ENCODE measurements around the gene MAPKAP1.

The MAPKAP1 gene

GRCh38 chr9:125534971-125535701 lies 171.9 kb downstream of the MAPKAP1 start:
- no peak for TF ChIP-seq YY1 (IDR thresholded peaks at IDR 0.05; ENCODE audit: insufficient read depth, insufficient read length)
- TF ChIP-seq ZNF274 (IDR thresholded peaks at IDR 0.05; ENCODE audit: low read depth, low read length): no peak
- TF ChIP-seq SUZ12 (IDR thresholded peaks at IDR 0.05; ENCODE audit: extremely low read depth, insufficient read depth, insufficient read length): no peak
- DNase-seq (ENCODE audit: low read depth, low spot score): no peak
- no peak overlapping the region for H3K9ac ChIP-seq (ENCODE audit: insufficient read length, low read depth)
- H3K36me3 ChIP-seq (ENCODE audit: insufficient read depth, insufficient read length, low read length): peaks cover 9% of the 10 kb centered on the region
- no peaks in the 10 kb centered on the region for H3K27me3 ChIP-seq (ENCODE audit: insufficient read depth, insufficient read length)
- no peak overlapping the region for H3K4me3 ChIP-seq (ENCODE audit: insufficient read length, low read depth)
- no peaks in the 10 kb centered on the region for H3K9me3 ChIP-seq (ENCODE audit: insufficient read depth, low read length)
- no peaks in the 10 kb centered on the region for H3K4me1 ChIP-seq (ENCODE audit: insufficient read depth, insufficient read length)

GRCh38 chr9:125532812-125533594 lies 174.0 kb downstream of the MAPKAP1 start:
- no peak for TF ChIP-seq YY1 (IDR thresholded peaks at IDR 0.05; ENCODE audit: insufficient read depth, insufficient read length)
- no peak for TF ChIP-seq SUZ12 (IDR thresholded peaks at IDR 0.05; ENCODE audit: extremely low read depth, insufficient read depth, insufficient read length)
- no peak for TF ChIP-seq ZNF274 (IDR thresholded peaks at IDR 0.05; ENCODE audit: low read depth, low read length)
- peaks cover 9% of the 10 kb centered on the region for H3K36me3 ChIP-seq (ENCODE audit: insufficient read depth, insufficient read length, low read length)
- H3K9me3 ChIP-seq (ENCODE audit: insufficient read depth, low read length): no peaks in the 10 kb centered on the region
- H3K27me3 ChIP-seq (ENCODE audit: insufficient read depth, insufficient read length): no peaks in the 10 kb centered on the region
- DNase-seq (ENCODE audit: low read depth, low spot score): no peak
- H3K4me1 ChIP-seq (ENCODE audit: insufficient read depth, insufficient read length): peaks cover 4% of the 10 kb centered on the region
- H3K9ac ChIP-seq (ENCODE audit: insufficient read length, low read depth): no peak overlapping the region
- H3K4me3 ChIP-seq (ENCODE audit: insufficient read length, low read depth): no peak overlapping the region

GRCh38 chr9:125532412-125532811 lies 174.6 kb downstream of the MAPKAP1 start:
- Histone ChIP-seq H3K9ac (ENCODE audit: insufficient read length, low read depth) (no peak overlapping the region), H3K36me3 (ENCODE audit: insufficient read depth, insufficient read length, low read length) (peaks cover 9% of the 10 kb centered on the region), H3K27me3 (ENCODE audit: insufficient read depth, insufficient read length) (no peaks in the 10 kb centered on the region), H3K4me3 (ENCODE audit: insufficient read length, low read depth) (no peak overlapping the region), H3K4me1 (ENCODE audit: insufficient read depth, insufficient read length) (peaks cover 5% of the 10 kb centered on the region), H3K9me3 (ENCODE audit: insufficient read depth, low read length) (no peaks in the 10 kb centered on the region)
- no peak for DNase-seq (ENCODE audit: low read depth, low spot score)
- TF ChIP-seq ZNF274 (IDR thresholded peaks at IDR 0.05; ENCODE audit: low read depth, low read length) (no peak), YY1 (IDR thresholded peaks at IDR 0.05; ENCODE audit: insufficient read depth, insufficient read length) (no peak), SUZ12 (IDR thresholded peaks at IDR 0.05; ENCODE audit: extremely low read depth, insufficient read depth, insufficient read length) (no peak)

- Histone ChIP-seq H3K4me1 (ENCODE audit: insufficient read depth, insufficient read length) (peaks cover 5% of the 10 kb centered on the region), H3K9ac (ENCODE audit: insufficient read length, low read depth) (no peak overlapping the region), H3K27me3 (ENCODE audit: insufficient read depth, insufficient read length) (no peaks in the 10 kb centered on the region), H3K36me3 (ENCODE audit: insufficient read depth, insufficient read length, low read length) (peaks cover 6% of the 10 kb centered on the region), H3K9me3 (ENCODE audit: insufficient read depth, low read length) (no peaks in the 10 kb centered on the region), H3K4me3 (ENCODE audit: insufficient read length, low read depth) (no peak overlapping the region)
- DNase-seq (ENCODE audit: low read depth, low spot score): no peak
- no peak for TF ChIP-seq SUZ12 (IDR thresholded peaks at IDR 0.05; ENCODE audit: extremely low read depth, insufficient read depth, insufficient read length)
- no peak for TF ChIP-seq YY1 (IDR thresholded peaks at IDR 0.05; ENCODE audit: insufficient read depth, insufficient read length)
- no peak for TF ChIP-seq ZNF274 (IDR thresholded peaks at IDR 0.05; ENCODE audit: low read depth, low read length)
Observed at GRCh38 chr9:125529589-125530515, 177.2 kb downstream of the MAPKAP1 start.

GRCh38 chr9:125529107-125529506 lies 177.9 kb downstream of the MAPKAP1 start:
- H3K4me3 ChIP-seq (ENCODE audit: insufficient read length, low read depth): no peak overlapping the region
- TF ChIP-seq YY1 (IDR thresholded peaks at IDR 0.05; ENCODE audit: insufficient read depth, insufficient read length) (no peak), SUZ12 (IDR thresholded peaks at IDR 0.05; ENCODE audit: extremely low read depth, insufficient read depth, insufficient read length) (no peak), ZNF274 (IDR thresholded peaks at IDR 0.05; ENCODE audit: low read depth, low read length) (no peak)
- DNase-seq (ENCODE audit: low read depth, low spot score): no peak
- H3K9ac ChIP-seq (ENCODE audit: insufficient read length, low read depth): no peak overlapping the region
- H3K9me3 ChIP-seq (ENCODE audit: insufficient read depth, low read length): no peaks in the 10 kb centered on the region
- peaks cover 3% of the 10 kb centered on the region for H3K36me3 ChIP-seq (ENCODE audit: insufficient read depth, insufficient read length, low read length)
- no peaks in the 10 kb centered on the region for H3K27me3 ChIP-seq (ENCODE audit: insufficient read depth, insufficient read length)
- peaks cover 5% of the 10 kb centered on the region for H3K4me1 ChIP-seq (ENCODE audit: insufficient read depth, insufficient read length)

GRCh38 chr9:125527471-125528002 lies 179.5 kb downstream of the MAPKAP1 start:
- Histone ChIP-seq H3K4me1 (ENCODE audit: insufficient read depth, insufficient read length) (peaks cover 5% of the 10 kb centered on the region), H3K9ac (ENCODE audit: insufficient read length, low read depth) (no peak overlapping the region), H3K9me3 (ENCODE audit: insufficient read depth, low read length) (no peaks in the 10 kb centered on the region), H3K4me3 (ENCODE audit: insufficient read length, low read depth) (no peak overlapping the region), H3K27me3 (ENCODE audit: insufficient read depth, insufficient read length) (no peaks in the 10 kb centered on the region), H3K36me3 (ENCODE audit: insufficient read depth, insufficient read length, low read length) (peaks cover 3% of the 10 kb centered on the region)
- DNase-seq (ENCODE audit: low read depth, low spot score): no peak
- TF ChIP-seq ZNF274 (IDR thresholded peaks at IDR 0.05; ENCODE audit: low read depth, low read length) (no peak), SUZ12 (IDR thresholded peaks at IDR 0.05; ENCODE audit: extremely low read depth, insufficient read depth, insufficient read length) (no peak), YY1 (IDR thresholded peaks at IDR 0.05; ENCODE audit: insufficient read depth, insufficient read length) (no peak)
